NB4 (cell line): ENCODE measurements around the gene POLL.

Experiments used
- CTCF ChIP-seq: IDR thresholded peaks from one replicate; pipeline ENCODE4 v1.5.1; 2012; ENCODE audit warnings: low read depth, low read length
- MAX ChIP-seq: IDR thresholded peaks from 2 replicates; pipeline ENCODE4 v1.6.1; 2011; ENCODE audit warnings: low read depth, low read length
- MYC ChIP-seq: IDR thresholded peaks from 2 replicates; pipeline ENCODE4 v1.6.1; 2011; ENCODE audit warnings: low read depth, low read length
- POLR2A ChIP-seq: IDR thresholded peaks from 2 replicates; pipeline ENCODE4 v1.6.1; 2011; ENCODE audit warnings: mild to moderate bottlenecking; ENCODE audit not compliant: insufficient read length; ENCODE audit errors: extremely low read depth

DNA sequence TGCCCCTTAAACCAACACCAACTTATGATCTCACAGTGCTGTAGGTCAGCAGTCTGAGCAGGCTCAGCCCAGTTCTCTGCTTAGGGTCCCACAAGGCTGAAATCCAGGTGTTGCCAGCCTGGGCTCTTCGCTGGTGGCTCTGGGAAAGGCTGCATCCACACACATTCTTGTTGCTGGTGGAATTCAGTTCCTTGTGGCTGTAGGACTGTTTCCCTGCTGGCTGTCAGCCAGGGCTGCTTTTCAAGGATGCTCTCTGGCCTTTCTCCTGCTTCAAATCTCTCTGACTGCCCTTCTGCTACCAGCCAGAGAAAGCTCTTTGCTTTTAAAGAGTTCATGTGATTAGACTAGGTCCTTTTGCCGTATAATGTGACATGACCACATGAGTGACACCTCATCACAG is 15.3 kb downstream of the POLL start:
- TF ChIP-seq CTCF (no peak), POLR2A (no peak), MAX (no peak), MYC (no peak)
